H9 (cell line): ENCODE results near the gene SLC25A17. TPM values are rescaled to one million over a fixed set of nuclear protein-coding genes. Genes with fewer than 3 reads are reported as not detected.

ENCODE experiments used
- DNase-seq: peaks from one replicate; pipeline ENCODE4 v3.0.0-alpha.2; 2017
- H2AFZ ChIP-seq: one replicate; pipeline ENCODE4 v1.6.1; 2013; ENCODE audit warnings: mild to moderate bottlenecking, low read length, control low read depth, moderate library complexity
- H2AK5ac ChIP-seq: 2 replicates; pipeline ENCODE4 v1.6.1; 2013; ENCODE audit warnings: low read length, control low read depth, mixed read lengths; ENCODE audit not compliant: insufficient read length
- H2BK120ac ChIP-seq: one replicate; pipeline ENCODE4 v1.6.1; 2013; ENCODE audit warnings: low read depth, mild to moderate bottlenecking, low read length, control low read depth, inconsistent platforms; ENCODE audit not compliant: poor library complexity, severe bottlenecking
- H2BK12ac ChIP-seq: 2 replicates; pipeline ENCODE4 v1.6.1; 2013; ENCODE audit warnings: low read length, control low read depth, mixed read lengths, low read depth; ENCODE audit not compliant: insufficient read length
- H2BK15ac ChIP-seq: 2 replicates; pipeline ENCODE4 v1.6.1; 2013; ENCODE audit warnings: low read depth, low read length, control low read depth
- H2BK20ac ChIP-seq: one replicate; pipeline ENCODE4 v1.6.1; 2013; ENCODE audit warnings: low read depth, mild to moderate bottlenecking, low read length, control low read depth, inconsistent platforms; ENCODE audit not compliant: poor library complexity, severe bottlenecking
- H2BK5ac ChIP-seq: 2 replicates; pipeline ENCODE4 v1.6.1; 2013; ENCODE audit warnings: low read length, control low read depth, mixed read lengths; ENCODE audit not compliant: insufficient read length
- H3K14ac ChIP-seq: 2 replicates; pipeline ENCODE4 v1.6.1; 2013; ENCODE audit warnings: low read length, control low read depth; ENCODE audit not compliant: insufficient read depth
- H3K18ac ChIP-seq: 2 replicates; pipeline ENCODE4 v1.6.1; 2013; ENCODE audit warnings: low read depth, mild to moderate bottlenecking, mixed read lengths, low read length, control low read depth; ENCODE audit not compliant: insufficient read length
- H3K23ac ChIP-seq: 2 replicates; pipeline ENCODE4 v1.6.1; 2013; ENCODE audit warnings: low read length, control low read depth, mixed read lengths, low read depth; ENCODE audit not compliant: insufficient read length
- H3K23me2 ChIP-seq: 2 replicates; pipeline ENCODE4 v1.6.1; 2013; ENCODE audit warnings: low read depth, mild to moderate bottlenecking, mixed read lengths, low read length, control low read depth; ENCODE audit not compliant: insufficient read length, poor library complexity, severe bottlenecking
- H3K27ac ChIP-seq: 2 replicates; pipeline ENCODE4 v1.5.1; 2013; ENCODE audit warnings: low read length, control low read depth, mixed read lengths, low read depth; ENCODE audit not compliant: insufficient read length
- H3K27me3 ChIP-seq: 2 replicates; pipeline ENCODE4 v1.6.1; 2013; ENCODE audit warnings: low read length, control low read depth, inconsistent platforms; ENCODE audit not compliant: insufficient read depth
- H3K4ac ChIP-seq: 2 replicates; pipeline ENCODE4 v1.6.1; 2013; ENCODE audit warnings: low read depth, mild to moderate bottlenecking, control low read depth, inconsistent platforms, low read length, moderate library complexity
- H3K4me1 ChIP-seq: 2 replicates; pipeline ENCODE4 v1.6.1; 2013; ENCODE audit warnings: low read length, control low read depth, inconsistent platforms; ENCODE audit not compliant: insufficient read depth
- H3K4me2 ChIP-seq: 2 replicates; pipeline ENCODE4 v1.6.1; 2013; ENCODE audit warnings: low read length, control low read depth, mixed read lengths; ENCODE audit not compliant: insufficient read length, insufficient read depth
- H3K56ac ChIP-seq: 2 replicates; pipeline ENCODE4 v1.6.1; 2013; ENCODE audit warnings: low read depth, mild to moderate bottlenecking, mixed read lengths, low read length, control low read depth; ENCODE audit not compliant: insufficient read length
- H3K79me1 ChIP-seq: 2 replicates; pipeline ENCODE4 v1.6.1; 2013; ENCODE audit warnings: low read depth, mild to moderate bottlenecking, moderate library complexity, low read length, control low read depth, inconsistent platforms; ENCODE audit not compliant: insufficient read depth, poor library complexity, severe bottlenecking
- H3K79me2 ChIP-seq: 2 replicates; pipeline ENCODE4 v1.6.1; 2013; ENCODE audit warnings: low read length, control low read depth, inconsistent platforms; ENCODE audit not compliant: insufficient read depth
- H3K9ac ChIP-seq: 2 replicates; pipeline ENCODE4 v1.6.1; 2013; ENCODE audit warnings: low read length, control low read depth, mixed read lengths; ENCODE audit not compliant: insufficient read length; ENCODE audit errors: extremely low read depth
- H3K9me3 ChIP-seq: one replicate; pipeline ENCODE4 v1.6.1; 2013; ENCODE audit warnings: low read depth, low read length, inconsistent platforms; ENCODE audit not compliant: control insufficient read depth
- H3T11ph ChIP-seq: one replicate; pipeline ENCODE4 v1.6.1; 2013; ENCODE audit warnings: mild to moderate bottlenecking, low read length, control low read depth, inconsistent platforms
- H4K20me1 ChIP-seq: one replicate; pipeline ENCODE4 v1.6.1; 2013; ENCODE audit not compliant: control insufficient read depth, insufficient read length, insufficient read depth
- H4K5ac ChIP-seq: 2 replicates; pipeline ENCODE4 v1.6.1; 2013; ENCODE audit warnings: low read depth, mild to moderate bottlenecking, mixed read lengths, low read length, control low read depth; ENCODE audit not compliant: insufficient read length
- H4K8ac ChIP-seq: replicated peaks from 2 replicates; pipeline ENCODE4 v1.6.1; 2013; ENCODE audit warnings: low read length, control low read depth, mixed read lengths, low read depth; ENCODE audit not compliant: insufficient read length
- H4K91ac ChIP-seq: 2 replicates; pipeline ENCODE4 v1.6.1; 2013; ENCODE audit warnings: low read depth, mild to moderate bottlenecking, moderate library complexity, mixed read lengths, low read length, control low read depth; ENCODE audit not compliant: insufficient read length
- H3K27ac Mint-ChIP-seq, 3 experiments: 2 replicates in 2 of 3; 3 replicates in 1 of 3; pipeline ENCODE4 v1.8.0; 2020 to 2021; ENCODE audit warnings: mixed read lengths in 3 of 3, mild to moderate bottlenecking in 1 of 3, moderate library complexity in 1 of 3
- H3K27me3 Mint-ChIP-seq: 2 replicates; pipeline ENCODE4 v1.8.0; 2021; ENCODE audit warnings: low read depth, mild to moderate bottlenecking, moderate library complexity, mixed read lengths
- H3K36me3 Mint-ChIP-seq, 3 experiments: 2 replicates in 2 of 3; 3 replicates in 1 of 3; pipeline ENCODE4 v1.8.0; 2020 to 2021; ENCODE audit warnings: low read depth in 3 of 3, mixed read lengths in 3 of 3; ENCODE audit not compliant: insufficient read depth in 1 of 3
- H3K4me1 Mint-ChIP-seq, 2 experiments: 2 replicates each; pipeline ENCODE4 v1.8.0; 2020; ENCODE audit warnings: mixed read lengths in 2 of 2
- H3K4me3 Mint-ChIP-seq, 2 experiments: 2 replicates in 1 of 2; 3 replicates in 1 of 2; pipeline ENCODE4 v1.8.0; 2020 to 2021; ENCODE audit warnings: mild to moderate bottlenecking in 2 of 2, mixed read lengths in 2 of 2, moderate library complexity in 1 of 2
- H3K9me3 Mint-ChIP-seq, 2 experiments: 2 replicates in 1 of 2; 3 replicates in 1 of 2; pipeline ENCODE4 v1.8.0; 2020; ENCODE audit warnings: mild to moderate bottlenecking in 2 of 2, mixed read lengths in 2 of 2, moderate library complexity in 1 of 2
- CTCF ChIP-seq: fragments of 200-600 bp; sonication (generic); conservative IDR thresholded peaks from 3 replicates; pipeline ENCODE4 v1.8.0; 2021; ENCODE audit warnings: antibody characterized with exemption, mild to moderate bottlenecking
- WGBS: extraction: QIAGEN DNeasy Blood & Tissue Kit; methylation state at CpG from one replicate; pipeline ENCODE4 v1.1.7; 2013; ENCODE audit warnings: missing lambda C conversion rate, low lambda C conversion rate, mixed read lengths; ENCODE audit not compliant: insufficient read length; ENCODE audit errors: extremely low coverage; 5-methylcytosine and 5-hydroxymethylcytosine counted together
- total RNA-seq: library from RNA; stranded (reverse); gene quantifications from 2 replicates; pipeline ENCODE4 v1.2.1, GENCODE V29; 2021

Gene SLC25A17
- total RNA-seq, 1 experiment from 2014 or later = 26.5 TPM

GRCh38 chr22:40753114-40753513 lies 66.0 kb downstream of the SLC25A17 start:
- no peak overlapping the region for H4K91ac ChIP-seq
- H2BK12ac ChIP-seq = no peak overlapping the region
- H3K27me3 Mint-ChIP-seq = no peaks in the 10 kb centered on the region; the same call in 1 of the 2 replicates
- H3K9me3 Mint-ChIP-seq = peaks cover 12% of the 10 kb centered on the region in 2 experiments
- no peaks in the 10 kb centered on the region for H3K79me1 ChIP-seq
- no peak overlapping the region for H3K4ac ChIP-seq
- no peak overlapping the region for H2BK5ac ChIP-seq
- no peak overlapping the region for H3T11ph ChIP-seq
- WGBS = no CpG with 5 or more reads among the region's 11 CpGs
- no peak overlapping the region for H3K4me3 Mint-ChIP-seq
- H2BK20ac ChIP-seq = no peak overlapping the region
- no peaks in the 10 kb centered on the region; the same call in 1 of the 2 replicates for H3K4me1 ChIP-seq
- no peak overlapping the region for H3K27ac Mint-ChIP-seq
- no peak overlapping the region for H2AFZ ChIP-seq
- H4K5ac ChIP-seq = no peak overlapping the region
- no peaks in the 10 kb centered on the region for H3K27me3 ChIP-seq
- H3K79me2 ChIP-seq = no peaks in the 10 kb centered on the region
- no peaks in the 10 kb centered on the region for H3K23me2 ChIP-seq
- no peak overlapping the region for H2BK15ac ChIP-seq
- no peak overlapping the region for H3K23ac ChIP-seq
- H3K9me3 ChIP-seq = peaks cover 8% of the 10 kb centered on the region
- no peak overlapping the region for H2BK120ac ChIP-seq
- TF ChIP-seq CTCF = no peak
- H3K4me2 ChIP-seq = no peak overlapping the region
- H3K56ac ChIP-seq = no peak overlapping the region
- DNase-seq = no peak
- H4K8ac ChIP-seq = no peak overlapping the region
- peaks cover 29 to 33% of the 10 kb centered on the region in 2 experiments for H3K4me1 Mint-ChIP-seq
- H3K18ac ChIP-seq = no peak overlapping the region
- H2AK5ac ChIP-seq = no peak overlapping the region
- H3K9ac ChIP-seq = no peak overlapping the region
- H3K27ac ChIP-seq = no peak overlapping the region
- H4K20me1 ChIP-seq = no peaks in the 10 kb centered on the region
- H3K14ac ChIP-seq = no peak overlapping the region
- peaks cover 1 to 10% (median 9%) of the 10 kb centered on the region in 3 experiments for H3K36me3 Mint-ChIP-seq
